Prostate gland (tissue), 2 donors: ENCODE measurements around the gene RAB43.
"Not testable (repeated sequence)": the region's sequence is repeated elsewhere in the genome, so short reads cannot be mapped to it uniquely, and the experiment has no call there.

Experiments
- POLR2A ChIP-seq: fragments of 450-650 bp; IDR thresholded peaks from one replicate; pipeline ENCODE4 v1.6.1; 2016; ENCODE audit warnings: antibody characterized with exemption, mild to moderate bottlenecking
- POLR2AphosphoS5 ChIP-seq: sonication (generic); formaldehyde crosslinking; IDR thresholded peaks from one replicate; pipeline ENCODE4 v1.6.1; 2017; ENCODE audit warnings: antibody characterized with exemption
- TF ChIP-seq, protein P1 (sequence below), 4 experiments: fragments of 200-600 bp in 2 of 4; fragments of 450-650 bp in 2 of 4; sonication (generic) in 2 of 4; IDR thresholded peaks; 1 replicate in 3 of 4; 2 replicates in 1 of 4; pipeline ENCODE4 v1.5.1; 2016 to 2019; ENCODE audit warnings: antibody characterized with exemption in 4 of 4, mild to moderate bottlenecking in 2 of 4, moderate library complexity in 2 of 4

GRCh38 chr3:129088312-129088711 lies 33.3 kb downstream of the RAB43 start:
- TF ChIP-seq, protein P1, sequence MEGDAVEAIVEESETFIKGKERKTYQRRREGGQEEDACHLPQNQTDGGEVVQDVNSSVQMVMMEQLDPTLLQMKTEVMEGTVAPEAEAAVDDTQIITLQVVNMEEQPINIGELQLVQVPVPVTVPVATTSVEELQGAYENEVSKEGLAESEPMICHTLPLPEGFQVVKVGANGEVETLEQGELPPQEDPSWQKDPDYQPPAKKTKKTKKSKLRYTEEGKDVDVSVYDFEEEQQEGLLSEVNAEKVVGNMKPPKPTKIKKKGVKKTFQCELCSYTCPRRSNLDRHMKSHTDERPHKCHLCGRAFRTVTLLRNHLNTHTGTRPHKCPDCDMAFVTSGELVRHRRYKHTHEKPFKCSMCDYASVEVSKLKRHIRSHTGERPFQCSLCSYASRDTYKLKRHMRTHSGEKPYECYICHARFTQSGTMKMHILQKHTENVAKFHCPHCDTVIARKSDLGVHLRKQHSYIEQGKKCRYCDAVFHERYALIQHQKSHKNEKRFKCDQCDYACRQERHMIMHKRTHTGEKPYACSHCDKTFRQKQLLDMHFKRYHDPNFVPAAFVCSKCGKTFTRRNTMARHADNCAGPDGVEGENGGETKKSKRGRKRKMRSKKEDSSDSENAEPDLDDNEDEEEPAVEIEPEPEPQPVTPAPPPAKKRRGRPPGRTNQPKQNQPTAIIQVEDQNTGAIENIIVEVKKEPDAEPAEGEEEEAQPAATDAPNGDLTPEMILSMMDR (IDR thresholded peaks at IDR 0.05), result not testable (repeated sequence)
- not testable (repeated sequence) for TF ChIP-seq POLR2A, POLR2AphosphoS5
